COLO668 (cell line): ENCODE results near the gene AARS2.
"Not testable (repeated sequence)": the region's sequence is repeated elsewhere in the genome, so short reads cannot be mapped to it uniquely, and the experiment has no call there.

Source experiments
- DNase-seq: peaks from one replicate; lab custom pipeline; 2025; ENCODE audit not compliant: unreplicated experiment; lab: John Stamatoyannopoulos, UW

AARS2 gene

DNA sequence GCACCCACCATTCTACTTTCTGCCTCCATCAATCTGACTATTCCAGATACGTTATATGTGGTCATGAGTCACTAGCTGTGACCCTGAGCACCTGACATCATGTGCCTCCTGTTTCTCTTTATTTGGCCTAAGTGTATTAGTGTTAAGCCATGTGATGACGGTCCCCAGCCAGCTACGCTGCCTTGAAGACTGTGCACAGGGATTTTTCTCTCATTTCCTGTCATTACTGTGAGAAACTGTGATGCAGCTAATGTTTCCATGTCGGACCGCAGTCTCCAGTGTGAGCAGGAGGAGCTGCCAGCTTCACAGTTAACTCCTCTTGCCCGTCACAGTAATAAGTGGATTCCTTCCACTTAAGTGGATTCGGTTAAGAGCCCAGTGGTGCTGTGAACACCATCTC lies 19.4 kb upstream of the AARS2 start:
- no peak for DNase-seq

GRCh38 chr6:44329858-44330257 lies 16.7 kb upstream of the AARS2 start:
- DNase-seq, result no peak

DNA sequence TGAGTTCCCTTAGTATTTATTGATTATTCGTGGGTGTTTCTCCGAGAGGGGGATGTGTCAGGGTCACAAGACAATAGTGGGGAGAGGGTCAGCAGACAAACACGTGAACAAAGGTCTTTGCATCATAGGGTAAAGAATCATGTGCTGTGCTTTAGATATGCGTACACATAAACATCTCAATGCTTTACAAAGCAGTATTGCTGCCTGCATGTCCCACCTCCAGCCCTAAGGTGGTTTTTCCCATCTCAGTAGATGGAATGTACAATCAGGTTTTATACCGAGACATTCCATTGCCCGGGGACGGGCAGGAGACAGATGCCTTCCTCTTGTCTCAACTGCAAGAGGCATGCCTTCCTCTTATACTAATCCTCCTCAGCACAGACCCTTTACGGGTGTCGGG lies 15.1 kb upstream of the AARS2 start:
- DNase-seq, result not testable (repeated sequence)

DNA sequence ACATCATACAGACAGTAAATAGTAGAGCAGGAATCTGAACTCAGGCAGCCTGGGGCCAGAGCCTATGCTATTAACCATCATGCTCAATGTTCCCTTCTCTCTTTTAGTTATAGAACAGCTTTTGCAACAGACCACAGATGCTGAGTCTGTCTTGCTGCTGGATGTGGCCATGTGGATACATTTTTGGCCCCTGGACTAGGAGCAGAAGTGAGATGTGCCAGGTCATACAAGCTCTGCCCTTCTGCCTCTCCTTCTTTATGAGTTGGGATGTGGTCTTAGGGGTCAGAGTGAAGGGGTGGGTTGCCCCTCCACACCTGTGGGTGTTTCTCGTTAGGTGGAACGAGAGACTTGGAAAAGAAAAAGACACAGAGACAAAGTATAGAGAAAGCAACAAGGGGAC lies 14.6 kb upstream of the AARS2 start:
- DNase-seq, result no peak

- no peak for DNase-seq
Observed at GRCh38 chr6:44327096-44327495, 13.9 kb upstream of the AARS2 start.

GRCh38 chr6:44321210-44321609 lies 8.1 kb upstream of the AARS2 start:
- DNase-seq, result no peak

DNA sequence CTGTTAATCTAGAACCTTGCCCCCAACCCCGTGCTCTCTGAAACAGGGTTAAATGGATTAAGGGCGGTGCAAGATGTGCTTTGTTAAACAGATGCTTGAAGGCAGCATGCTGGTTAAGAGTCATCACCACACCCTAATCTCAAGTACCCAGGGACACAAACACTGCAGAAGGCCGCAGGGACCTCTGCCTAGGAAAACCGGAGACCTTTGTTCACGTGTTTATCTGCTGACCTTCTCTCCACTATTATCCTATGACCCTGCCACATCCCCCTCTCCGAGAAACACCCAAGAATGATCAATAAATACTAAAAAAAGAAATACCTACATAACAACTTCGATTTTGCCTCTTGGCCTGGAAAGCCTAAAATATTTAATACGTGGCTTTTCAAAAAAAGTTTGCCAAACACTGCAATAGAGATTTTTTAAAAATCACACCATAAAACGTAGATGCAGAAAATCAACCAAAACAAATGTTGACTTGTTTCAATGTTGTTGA lies 4.0 kb upstream of the AARS2 start:
- not testable (repeated sequence) for DNase-seq

DNA sequence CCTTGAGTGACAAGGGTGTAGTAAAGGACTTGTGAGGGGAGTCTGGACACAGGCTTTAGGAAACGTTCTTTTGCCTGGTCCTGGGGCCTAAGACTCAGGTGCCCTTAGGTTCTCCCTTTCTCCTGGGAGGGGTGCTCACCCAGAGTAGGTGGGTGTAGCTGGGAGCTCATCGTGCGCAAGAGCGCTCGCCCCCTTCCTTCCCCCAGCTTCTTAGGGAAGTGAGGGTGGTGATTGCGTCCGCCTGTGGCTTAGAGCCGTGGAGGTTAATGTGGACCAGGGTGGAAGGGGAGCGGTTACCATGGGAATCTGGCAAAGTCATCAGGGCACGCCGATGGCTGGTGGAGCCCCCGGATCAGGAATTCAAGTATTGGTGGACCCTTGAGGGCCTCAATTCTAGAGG lies 3.3 kb upstream of the AARS2 start:
- no peak for DNase-seq

DNA sequence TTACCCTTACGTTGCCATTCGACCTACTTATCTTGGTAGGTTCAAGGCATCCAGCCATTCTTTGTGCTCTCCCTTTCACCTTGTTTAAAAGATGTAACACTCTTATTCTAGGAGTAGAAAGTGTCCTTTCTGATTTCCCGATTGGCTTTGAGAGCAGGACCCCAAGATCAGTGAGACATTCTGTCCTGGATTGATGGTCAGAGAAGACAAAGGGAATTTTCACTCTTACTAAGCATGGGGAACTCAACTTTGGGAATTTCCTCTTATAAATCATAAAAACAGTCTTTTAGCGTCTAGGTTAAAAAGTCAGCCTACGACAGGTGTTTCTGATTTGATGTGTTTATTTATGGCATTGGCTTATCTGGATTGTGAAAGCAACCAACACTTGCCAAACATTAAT lies 2.8 kb upstream of the AARS2 start:
- no peak for DNase-seq

DNA sequence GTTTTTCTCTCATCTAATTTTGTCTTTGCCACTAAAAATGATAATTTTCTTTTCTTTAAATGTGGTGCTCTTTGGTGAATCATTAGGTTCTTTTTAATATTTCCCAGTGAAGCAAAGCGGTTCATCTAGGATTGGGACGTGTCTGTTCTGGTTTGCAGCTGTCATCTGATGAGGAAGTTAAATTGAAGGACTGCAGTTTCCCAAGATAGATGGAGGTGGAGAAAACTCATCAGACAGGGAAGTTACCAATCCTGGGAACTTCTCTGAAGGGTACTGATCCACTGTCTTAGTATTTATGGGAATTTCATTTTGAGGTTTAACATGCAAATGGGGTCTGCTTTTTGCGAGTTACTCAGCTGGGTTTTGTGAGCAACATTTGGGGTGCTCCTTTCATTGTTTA lies 2.4 kb upstream of the AARS2 start:
- DNase-seq, result no peak

- DNase-seq, result not testable (repeated sequence)
Observed at GRCh38 chr6:44314657-44315056, 1.5 kb upstream of the AARS2 start.

DNA sequence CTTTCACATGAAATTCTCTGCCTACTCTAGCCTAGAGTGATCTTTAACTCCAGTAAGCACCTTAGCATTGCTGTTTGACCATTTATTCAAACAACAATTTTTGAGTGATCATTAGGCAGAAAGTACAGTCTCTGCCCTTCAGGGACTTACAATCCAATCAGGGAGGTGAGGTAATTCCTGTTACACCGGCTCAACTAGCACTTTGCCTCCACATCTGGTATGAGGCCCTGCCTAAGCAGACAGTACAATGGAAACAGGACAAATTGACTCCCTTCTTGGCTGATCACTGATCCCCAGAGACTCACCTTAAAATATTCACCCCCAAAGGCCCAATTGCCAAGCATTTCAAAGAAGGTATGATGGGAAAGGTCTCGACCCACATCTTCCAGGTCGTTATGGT lies 1.4 kb downstream of the AARS2 start:
- DNase-seq, result no peak

DNA sequence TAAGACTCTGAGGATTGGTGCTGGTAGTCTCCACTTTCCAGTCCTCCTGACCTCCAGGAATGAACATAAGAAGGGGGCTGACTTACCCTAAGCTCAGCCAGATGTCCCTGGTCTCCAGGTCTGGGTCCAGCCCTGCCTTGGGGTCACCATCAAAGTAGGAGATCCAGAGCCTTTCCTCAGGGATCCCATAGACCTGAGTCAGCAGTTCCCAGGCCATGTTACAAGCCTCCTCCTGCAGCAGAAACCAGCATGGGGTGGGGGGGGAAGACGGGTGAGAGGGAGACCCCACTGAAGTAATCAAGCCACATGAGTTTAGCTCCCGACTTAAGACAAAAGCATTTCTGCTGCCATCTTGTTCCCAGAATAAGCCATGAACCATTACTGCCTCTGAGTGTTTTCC lies 1.8 kb downstream of the AARS2 start:
- no peak for DNase-seq

- DNase-seq, result no peak
Observed at GRCh38 chr6:44310241-44310640, 2.9 kb downstream of the AARS2 start.

GRCh38 chr6:44309631-44310030 lies 3.5 kb downstream of the AARS2 start:
- DNase-seq, result no peak

DNA sequence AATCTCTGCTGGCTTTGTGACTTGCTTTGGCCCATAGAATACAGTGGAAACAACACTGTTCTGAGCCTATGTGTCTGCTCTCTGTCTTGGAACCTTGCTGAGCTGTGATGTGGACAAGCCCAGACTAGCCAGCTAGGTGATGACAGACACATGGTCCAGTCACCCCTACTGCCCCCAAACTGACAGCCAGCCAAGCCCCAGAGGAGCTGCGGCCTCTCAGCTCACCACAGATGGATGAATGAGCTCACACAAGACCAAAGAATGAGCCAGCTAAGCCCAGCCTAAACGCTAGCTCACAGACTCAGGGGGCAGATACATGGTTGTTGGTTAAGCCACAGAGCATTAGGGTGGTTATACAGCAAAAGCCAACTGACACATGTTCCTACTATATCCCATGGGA lies 4.1 kb downstream of the AARS2 start:
- DNase-seq, result no peak

- DNase-seq, result no peak
Observed at GRCh38 chr6:44307217-44307616, 5.9 kb downstream of the AARS2 start.

DNA sequence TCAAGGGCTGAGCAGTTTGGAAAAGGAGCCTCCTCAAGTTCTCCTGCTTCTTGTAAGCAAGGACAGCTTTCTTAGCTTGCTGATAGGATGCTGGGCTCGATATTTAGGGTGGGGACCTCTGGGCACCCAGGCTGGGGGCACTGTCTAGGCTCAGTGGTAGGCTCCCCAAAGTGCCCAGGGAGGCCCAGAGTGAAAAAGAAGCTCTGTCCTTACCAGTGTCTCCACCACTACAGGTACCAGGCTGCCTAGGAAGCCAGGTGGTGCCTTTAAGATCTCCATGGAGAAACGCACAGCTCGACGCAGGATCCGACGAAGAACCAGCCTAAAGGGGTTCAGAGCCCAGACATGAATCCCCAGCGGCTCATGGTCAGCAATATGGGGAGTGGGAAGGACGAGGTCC lies 6.4 kb downstream of the AARS2 start:
- DNase-seq, result no peak

- DNase-seq, result no peak
Observed at GRCh38 chr6:44305200-44305725, 7.9 kb downstream of the AARS2 start.

DNA sequence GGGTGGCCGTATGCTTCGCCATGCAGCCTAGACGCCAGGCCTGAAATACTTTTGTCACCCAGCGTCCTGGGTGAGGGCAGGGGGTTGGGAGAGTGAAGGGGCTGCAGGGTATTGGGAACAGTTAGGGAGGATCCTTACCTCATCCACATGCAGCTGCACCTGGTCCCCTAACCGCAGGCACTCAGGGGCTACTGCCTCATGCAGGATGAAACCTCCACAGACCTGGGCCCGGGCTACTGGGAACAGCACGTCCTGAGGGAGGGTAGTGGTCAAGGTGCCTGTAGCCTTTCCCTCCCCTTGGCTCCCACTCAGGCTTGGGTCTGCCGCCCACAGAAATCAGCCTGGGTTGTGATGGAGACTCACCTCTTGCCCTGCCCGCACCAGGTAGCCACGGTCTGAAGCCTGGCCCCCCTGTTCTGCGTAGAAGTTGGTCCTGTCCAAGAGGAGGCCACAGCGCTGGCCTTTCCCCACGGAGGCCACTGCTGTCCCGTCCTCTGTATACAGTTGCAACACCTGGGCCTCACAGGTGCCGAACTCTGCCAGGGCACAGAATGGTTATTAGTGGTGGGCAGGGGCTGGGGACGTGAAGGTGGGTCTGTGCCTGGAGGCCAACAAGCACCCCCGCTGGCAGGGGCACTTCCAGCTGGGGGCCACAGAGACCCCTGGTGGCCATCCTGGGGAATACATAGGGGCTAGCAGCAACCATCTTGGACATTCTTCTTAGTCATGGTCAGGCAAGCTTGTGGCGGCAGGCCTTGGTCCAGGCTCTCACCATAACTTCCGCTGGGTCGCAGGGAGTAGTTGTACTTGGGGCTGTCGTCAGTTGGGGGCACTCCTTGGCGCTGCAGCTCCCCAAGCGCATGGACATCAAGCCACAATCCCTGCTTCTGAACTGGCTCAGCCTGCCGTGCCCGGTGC lies 8.6 kb downstream of the AARS2 start:
- peak; percentile 4 for DNase-seq

- DNase-seq, result no peak
Observed at GRCh38 chr6:44303842-44304241, 9.3 kb downstream of the AARS2 start.

- DNase-seq, result no peak
Observed at GRCh38 chr6:44302856-44303255, 10.3 kb downstream of the AARS2 start.
